CD4-positive, alpha-beta T cell (primary cell): Measurements from ENCODE around the gene ARMC10. TPM values are rescaled to one million over a fixed set of nuclear protein-coding genes. Genes with fewer than 3 reads are reported as not detected.

Experiments used
- ATAC-seq: fragments of 200-7000 bp; cut with Tn5 transposase; one replicate; pipeline ENCODE4 v1.10.0; 2022; ENCODE audit warnings: mild to moderate bottlenecking; ENCODE audit not compliant: poor library complexity
- CTCF ChIA-PET: fragments of 350-600 bp; sonication (Branson Sonifier 250); formaldehyde crosslinking; loops from one replicate; lab custom pipeline; 2021; ENCODE audit warnings: antibody characterized with exemption, inconsistent platforms; lab: Charles Lee
- POLR2A ChIA-PET: fragments of 350-600 bp; sonication (Branson Sonifier 250); formaldehyde crosslinking; loops from one replicate; lab custom pipeline; 2021; ENCODE audit warnings: antibody characterized with exemption, inconsistent platforms; lab: Charles Lee
- DNase-seq, 14 experiments: peaks; one replicate each; pipeline ENCODE4 v3.0.0-alpha.2; 2013 to 2020; ENCODE audit warnings: mixed read lengths in 2 of 14
- H3K27ac ChIP-seq, 2 donors: one replicate each; pipeline versions ENCODE4 v1.5.1 to v1.7.0; 2013; ENCODE audit warnings: low read length in 2 of 2, low read depth in 1 of 2, mild to moderate bottlenecking in 1 of 2
- H3K27me3 ChIP-seq, 2 experiments: 1 replicate in 1 of 2; 2 replicates in 1 of 2; pipeline versions ENCODE4 v1.6.1 to v1.7.0; 2013; ENCODE audit warnings: low read length in 2 of 2, control low read depth in 1 of 2, mild to moderate bottlenecking in 1 of 2, moderate library complexity in 1 of 2; ENCODE audit not compliant: insufficient read depth in 2 of 2, control insufficient read depth in 1 of 2
- H3K36me3 ChIP-seq: one replicate; pipeline ENCODE4 v1.6.1; 2013; ENCODE audit warnings: low read length, control low read depth; ENCODE audit not compliant: insufficient read depth
- H3K4me1 ChIP-seq: one replicate; pipeline ENCODE4 v1.6.1; 2013; ENCODE audit warnings: low read length, control low read depth; ENCODE audit not compliant: insufficient read depth
- H3K4me3 ChIP-seq: one replicate; pipeline ENCODE4 v1.5.1; 2013; ENCODE audit warnings: mild to moderate bottlenecking, low read length, moderate library complexity
- H3K9me3 ChIP-seq, 2 experiments: 1 replicate in 1 of 2; 2 replicates in 1 of 2; pipeline versions ENCODE4 v1.6.1 to v1.7.0; 2013; ENCODE audit warnings: low read length in 2 of 2, mild to moderate bottlenecking in 2 of 2, control low read depth in 1 of 2, moderate library complexity in 1 of 2; ENCODE audit not compliant: control insufficient read depth in 1 of 2, insufficient read depth in 1 of 2
- H3K27ac Mint-ChIP-seq: one replicate; pipeline ENCODE4 v1.8.0; 2020; ENCODE audit warnings: mixed read lengths
- H3K27me3 Mint-ChIP-seq: one replicate; pipeline ENCODE4 v1.8.0; 2021; ENCODE audit warnings: mixed read lengths
- H3K36me3 Mint-ChIP-seq: one replicate; pipeline ENCODE4 v1.8.0; 2021; ENCODE audit warnings: low read depth, mixed read lengths
- H3K4me1 Mint-ChIP-seq: one replicate; pipeline ENCODE4 v1.8.0; 2021; ENCODE audit warnings: low read depth, mixed read lengths
- H3K4me3 Mint-ChIP-seq: one replicate; pipeline ENCODE4 v1.8.0; 2020; ENCODE audit warnings: mild to moderate bottlenecking, mixed read lengths
- H3K9me3 Mint-ChIP-seq: one replicate; pipeline ENCODE4 v1.8.0; 2020; ENCODE audit warnings: mixed read lengths
- intact Hi-C, 2 experiments: fragments of 100-400 bp; cut with DNase I in 1 of 2; cut with micrococcal nuclease in 1 of 2; formaldehyde crosslinking; loops; one replicate each; pipeline versions ENCODE4 v1.15.1 to v1.9.0; 2023 to 2025; cut with DNase I, micrococcal nuclease
- total RNA-seq, 174 experiments: library from RNA in 2 of 174; stranded (reverse) in 2 of 174; gene quantifications; one replicate each; pipeline ENCODE4 v1.2.3 and lab custom pipeline; 2021 to 2026
- TF ChIP-seq, protein P1 (sequence below): fragments of 200-600 bp; IDR thresholded peaks from one replicate; pipeline ENCODE4 v1.8.0; 2022; ENCODE audit warnings: antibody characterized with exemption, mild to moderate bottlenecking

ARMC10 gene
- total RNA-seq, 2 experiments from 2014 or later = 6.0 to 6.9 TPM

DNA sequence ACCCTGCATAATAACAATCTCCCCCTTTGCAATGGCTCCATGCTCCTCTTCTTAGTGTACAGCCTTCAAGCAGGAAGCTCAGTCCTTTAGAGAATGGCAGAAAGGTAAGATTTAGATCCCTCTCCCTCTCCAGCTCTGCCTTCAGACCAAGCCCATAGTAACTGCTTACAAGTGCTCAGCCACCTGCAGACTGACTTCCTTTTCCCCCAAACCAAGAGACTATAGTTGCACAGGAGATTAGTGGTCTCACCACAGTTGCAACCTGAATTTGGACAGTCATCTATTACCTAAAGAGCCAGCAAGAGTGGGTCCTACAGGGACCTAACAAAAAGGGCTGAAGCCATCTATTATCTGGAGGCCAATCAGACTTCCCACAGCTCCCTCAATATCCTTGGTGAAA lies 16.8 kb upstream of the ARMC10 start:
- Histone ChIP-seq H3K4me3 (no peak overlapping the region), H3K36me3 (no peaks in the 10 kb centered on the region), H3K27ac (no peak overlapping the region), H3K27me3 (no peaks in the 10 kb centered on the region), H3K4me1 (no peaks in the 10 kb centered on the region), H3K9me3 (no peaks in the 10 kb centered on the region)
- H3K36me3 Mint-ChIP-seq = no peaks in the 10 kb centered on the region
- H3K9me3 Mint-ChIP-seq = no peaks in the 10 kb centered on the region
- ChIA-PET CTCF (no interaction called here), POLR2A (no interaction called here)
- H3K4me1 Mint-ChIP-seq = no peaks in the 10 kb centered on the region
- DNase-seq = no peak
- intact Hi-C loops = no loop called here
- no peak overlapping the region for H3K4me3 Mint-ChIP-seq
- ATAC-seq = no peak
- TF ChIP-seq, protein P1, sequence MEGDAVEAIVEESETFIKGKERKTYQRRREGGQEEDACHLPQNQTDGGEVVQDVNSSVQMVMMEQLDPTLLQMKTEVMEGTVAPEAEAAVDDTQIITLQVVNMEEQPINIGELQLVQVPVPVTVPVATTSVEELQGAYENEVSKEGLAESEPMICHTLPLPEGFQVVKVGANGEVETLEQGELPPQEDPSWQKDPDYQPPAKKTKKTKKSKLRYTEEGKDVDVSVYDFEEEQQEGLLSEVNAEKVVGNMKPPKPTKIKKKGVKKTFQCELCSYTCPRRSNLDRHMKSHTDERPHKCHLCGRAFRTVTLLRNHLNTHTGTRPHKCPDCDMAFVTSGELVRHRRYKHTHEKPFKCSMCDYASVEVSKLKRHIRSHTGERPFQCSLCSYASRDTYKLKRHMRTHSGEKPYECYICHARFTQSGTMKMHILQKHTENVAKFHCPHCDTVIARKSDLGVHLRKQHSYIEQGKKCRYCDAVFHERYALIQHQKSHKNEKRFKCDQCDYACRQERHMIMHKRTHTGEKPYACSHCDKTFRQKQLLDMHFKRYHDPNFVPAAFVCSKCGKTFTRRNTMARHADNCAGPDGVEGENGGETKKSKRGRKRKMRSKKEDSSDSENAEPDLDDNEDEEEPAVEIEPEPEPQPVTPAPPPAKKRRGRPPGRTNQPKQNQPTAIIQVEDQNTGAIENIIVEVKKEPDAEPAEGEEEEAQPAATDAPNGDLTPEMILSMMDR = no peak
- no peaks in the 10 kb centered on the region for H3K27me3 Mint-ChIP-seq
- no peak overlapping the region for H3K27ac Mint-ChIP-seq

DNA sequence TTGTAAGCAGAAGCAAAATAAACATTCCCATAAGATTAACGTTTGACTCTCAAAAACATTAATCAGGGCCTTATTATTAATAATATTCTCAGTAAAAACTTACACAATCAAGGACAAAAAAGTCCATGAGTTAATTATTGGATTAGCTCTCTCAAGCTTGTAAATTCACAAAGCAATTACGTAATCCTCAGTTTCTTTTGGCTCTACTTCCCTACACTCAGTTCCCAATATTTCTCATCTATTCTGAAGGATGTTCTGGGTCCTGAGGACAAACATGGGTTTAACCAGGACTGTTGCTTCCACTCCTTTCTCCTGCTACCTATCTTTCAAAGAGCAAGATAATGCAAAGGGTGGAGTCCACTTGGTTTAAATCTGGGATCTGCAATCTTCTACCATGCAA lies 15.5 kb upstream of the ARMC10 start:
- no peak overlapping the region for H3K27ac ChIP-seq
- intact Hi-C loops = no loop called here
- ATAC-seq (no peak), DNase-seq (no peak)
- no peak overlapping the region for H3K4me3 Mint-ChIP-seq
- H3K27ac Mint-ChIP-seq = no peak overlapping the region
- H3K36me3 Mint-ChIP-seq = no peaks in the 10 kb centered on the region
- no peaks in the 10 kb centered on the region for H3K36me3 ChIP-seq
- H3K27me3 Mint-ChIP-seq = no peaks in the 10 kb centered on the region
- H3K27me3 ChIP-seq = no peaks in the 10 kb centered on the region
- no peaks in the 10 kb centered on the region for H3K9me3 Mint-ChIP-seq
- H3K4me3 ChIP-seq = no peak overlapping the region
- TF ChIP-seq, protein P1 = no peak
- H3K4me1 ChIP-seq = no peaks in the 10 kb centered on the region
- ChIA-PET CTCF (no interaction called here), POLR2A (no interaction called here)
- H3K9me3 ChIP-seq = no peaks in the 10 kb centered on the region
- no peaks in the 10 kb centered on the region for H3K4me1 Mint-ChIP-seq

DNA sequence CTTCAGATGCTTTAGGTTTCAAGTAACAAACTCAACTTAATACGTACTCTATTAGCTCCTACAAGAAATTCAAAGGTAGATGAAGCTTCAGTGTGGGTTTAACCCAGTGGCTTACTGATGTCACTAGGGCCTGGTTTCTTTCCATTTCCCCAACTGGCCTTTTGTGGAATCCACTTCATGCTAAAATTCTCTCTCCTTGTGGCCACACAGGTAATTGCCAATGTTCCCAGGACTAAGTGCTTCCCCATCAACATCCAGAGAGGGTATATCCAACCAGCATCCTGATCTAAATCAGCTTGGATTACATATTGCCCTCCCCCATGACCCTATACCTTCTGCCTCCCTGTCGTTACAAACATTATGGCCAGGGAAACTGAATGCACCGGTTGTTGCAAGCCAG lies 11.0 kb upstream of the ARMC10 start:
- H3K9me3 ChIP-seq = no peaks in the 10 kb centered on the region
- intact Hi-C loops = loop anchor here in 1 of 2 experiments (10.0 kb wide), 1 partner anchor 309 kb away; no protein-coding TSS in a partner anchor
- H3K36me3 ChIP-seq = no peaks in the 10 kb centered on the region
- no peak for ATAC-seq
- DNase-seq = no peak
- Mint-ChIP-seq H3K4me3 (no peak overlapping the region), H3K9me3 (no peaks in the 10 kb centered on the region), H3K27me3 (no peaks in the 10 kb centered on the region), H3K36me3 (no peaks in the 10 kb centered on the region), H3K27ac (no peak overlapping the region), H3K4me1 (no peaks in the 10 kb centered on the region)
- CTCF ChIA-PET = no interaction called here
- H3K4me1 ChIP-seq = no peaks in the 10 kb centered on the region
- TF ChIP-seq, protein P1 = no peak
- no peaks in the 10 kb centered on the region for H3K27me3 ChIP-seq
- no peak overlapping the region for H3K4me3 ChIP-seq
- POLR2A ChIA-PET = interaction anchor here (0.8 kb wide), 1 partner anchor 11 kb away, joined by 3 read pairs; the partner anchor contains the start of genes ARMC10 and FBXL13
- no peak overlapping the region for H3K27ac ChIP-seq
